Osteoblast (primary cell): ENCODE results near the gene MIF. TPM values are rescaled to one million over a fixed set of nuclear protein-coding genes. Genes with fewer than 3 reads are reported as not detected.
"Not testable (repeated sequence)": the region's sequence is repeated elsewhere in the genome, so short reads cannot be mapped to it uniquely, and the experiment has no call there.

Source experiments
- DNase-seq: peaks from one replicate; pipeline ENCODE4 v3.0.0; 2011; ENCODE audit warnings: low spot score, mixed read lengths; ENCODE audit not compliant: insufficient read length; ENCODE audit errors: missing footprints
- H2AFZ ChIP-seq: 2 replicates; pipeline ENCODE4 v1.6.0; 2011; ENCODE audit warnings: mild to moderate bottlenecking, low read length
- H3K27ac ChIP-seq: 2 replicates; pipeline ENCODE4 v1.5.1; 2011; ENCODE audit warnings: mild to moderate bottlenecking, low read depth, low read length, moderate library complexity
- H3K27me3 ChIP-seq: 2 replicates; pipeline ENCODE4 v1.6.0; 2012; ENCODE audit warnings: mild to moderate bottlenecking, control low read depth, inconsistent platforms, low read length, moderate library complexity; ENCODE audit not compliant: insufficient read depth
- H3K36me3 ChIP-seq: 2 replicates; pipeline ENCODE4 v1.5.1; 2011; ENCODE audit warnings: mild to moderate bottlenecking, low read length, control low read depth, moderate library complexity; ENCODE audit not compliant: insufficient read depth
- H3K4me1 ChIP-seq: 2 replicates; pipeline ENCODE4 v1.5.1; 2011; ENCODE audit warnings: mild to moderate bottlenecking, low read length, control low read depth, moderate library complexity; ENCODE audit not compliant: insufficient read depth
- H3K4me2 ChIP-seq: 2 replicates; pipeline ENCODE4 v1.6.0; 2011; ENCODE audit warnings: mild to moderate bottlenecking, low read length; ENCODE audit not compliant: insufficient read depth
- H3K4me3 ChIP-seq: fragments of 200-600 bp; sonication (generic); 3 replicates; pipeline ENCODE4 v1.5.1; 2012; ENCODE audit warnings: mild to moderate bottlenecking, low read length, inconsistent platforms; ENCODE audit not compliant: insufficient read depth
- H3K79me2 ChIP-seq: 2 replicates; pipeline ENCODE4 v1.6.0; 2012; ENCODE audit warnings: mild to moderate bottlenecking, low read length, control low read depth, inconsistent platforms; ENCODE audit not compliant: insufficient read depth
- H3K9me3 ChIP-seq: 2 replicates; pipeline ENCODE4 v1.5.1; 2011; ENCODE audit warnings: low read depth, low read length, control low read depth
- H4K20me1 ChIP-seq: 2 replicates; pipeline ENCODE4 v1.6.0; 2012; ENCODE audit warnings: mild to moderate bottlenecking, low read length, control low read depth; ENCODE audit not compliant: insufficient read depth
- total RNA-seq: library from RNA; depleted of rRNA; stranded (reverse); fragments of >200 nt; gene quantifications from 2 replicates; pipeline ENCODE4 v1.2.3, GENCODE V29; 2012
- TF ChIP-seq, protein P1 (sequence below): IDR thresholded peaks from 2 replicates; pipeline ENCODE4 v1.5.1; 2011; ENCODE audit warnings: mild to moderate bottlenecking, low read depth, low read length, moderate library complexity; ENCODE audit errors: extremely low read depth

Gene MIF
- total RNA-seq, 1 donor = 131 TPM

- H3K4me2 ChIP-seq = no peak overlapping the region
- H2AFZ ChIP-seq = no peak overlapping the region
- H3K36me3 ChIP-seq = no peaks in the 10 kb centered on the region
- no peak overlapping the region for H3K27ac ChIP-seq
- TF ChIP-seq, protein P1, sequence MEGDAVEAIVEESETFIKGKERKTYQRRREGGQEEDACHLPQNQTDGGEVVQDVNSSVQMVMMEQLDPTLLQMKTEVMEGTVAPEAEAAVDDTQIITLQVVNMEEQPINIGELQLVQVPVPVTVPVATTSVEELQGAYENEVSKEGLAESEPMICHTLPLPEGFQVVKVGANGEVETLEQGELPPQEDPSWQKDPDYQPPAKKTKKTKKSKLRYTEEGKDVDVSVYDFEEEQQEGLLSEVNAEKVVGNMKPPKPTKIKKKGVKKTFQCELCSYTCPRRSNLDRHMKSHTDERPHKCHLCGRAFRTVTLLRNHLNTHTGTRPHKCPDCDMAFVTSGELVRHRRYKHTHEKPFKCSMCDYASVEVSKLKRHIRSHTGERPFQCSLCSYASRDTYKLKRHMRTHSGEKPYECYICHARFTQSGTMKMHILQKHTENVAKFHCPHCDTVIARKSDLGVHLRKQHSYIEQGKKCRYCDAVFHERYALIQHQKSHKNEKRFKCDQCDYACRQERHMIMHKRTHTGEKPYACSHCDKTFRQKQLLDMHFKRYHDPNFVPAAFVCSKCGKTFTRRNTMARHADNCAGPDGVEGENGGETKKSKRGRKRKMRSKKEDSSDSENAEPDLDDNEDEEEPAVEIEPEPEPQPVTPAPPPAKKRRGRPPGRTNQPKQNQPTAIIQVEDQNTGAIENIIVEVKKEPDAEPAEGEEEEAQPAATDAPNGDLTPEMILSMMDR = no peak
- H3K27me3 ChIP-seq = no peaks in the 10 kb centered on the region
- H3K9me3 ChIP-seq = no peaks in the 10 kb centered on the region
- no peaks in the 10 kb centered on the region for H4K20me1 ChIP-seq
- peaks cover 6% of the 10 kb centered on the region for H3K4me1 ChIP-seq
- H3K79me2 ChIP-seq = no peaks in the 10 kb centered on the region
- no peak overlapping the region for H3K4me3 ChIP-seq
- DNase-seq = no peak
Measured at GRCh38 chr22:23912293-23912903, 18.2 kb downstream of the MIF start.

DNA sequence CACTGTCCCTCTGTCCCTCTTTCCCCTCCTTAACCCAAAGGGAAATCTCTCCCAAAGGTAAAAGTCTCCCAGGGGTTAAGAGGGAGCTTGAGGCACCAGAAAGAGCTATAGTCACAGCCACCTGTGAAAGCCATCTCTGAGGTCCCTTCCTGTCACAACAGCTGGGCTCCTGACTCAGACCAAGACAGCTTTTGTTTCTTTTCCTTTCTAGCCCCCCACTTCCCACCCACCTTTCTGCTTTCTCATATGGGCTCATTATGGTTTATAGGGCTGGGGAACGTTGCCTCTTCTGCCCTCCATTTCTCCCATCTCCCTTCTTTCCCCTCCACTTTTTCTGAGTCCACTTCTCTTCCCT is 19.1 kb downstream of the MIF start:
- H3K27ac ChIP-seq = peak overlapping the region; percentile 85
- TF ChIP-seq, protein P1 = no peak
- H3K4me3 ChIP-seq = peak overlapping the region; percentile 82
- peak overlapping the region; percentile 99 for H3K4me2 ChIP-seq
- no peaks in the 10 kb centered on the region for H3K27me3 ChIP-seq
- H3K4me1 ChIP-seq = peaks cover 6% of the 10 kb centered on the region
- H3K79me2 ChIP-seq = no peaks in the 10 kb centered on the region
- no peaks in the 10 kb centered on the region for H3K9me3 ChIP-seq
- peak overlapping the region; percentile 92 for H2AFZ ChIP-seq
- DNase-seq = no peak
- no peaks in the 10 kb centered on the region for H4K20me1 ChIP-seq
- H3K36me3 ChIP-seq = no peaks in the 10 kb centered on the region

GRCh38 chr22:23913661-23914353 is 19.6 kb downstream of the MIF start:
- peak overlapping the region; percentile 92 for H2AFZ ChIP-seq
- TF ChIP-seq, protein P1 = no peak
- H3K4me3 ChIP-seq = peak overlapping the region; percentile 82
- H3K4me1 ChIP-seq = peaks cover 6% of the 10 kb centered on the region
- H3K4me2 ChIP-seq = peak overlapping the region; percentile 99
- no peaks in the 10 kb centered on the region for H3K27me3 ChIP-seq
- peak; percentile 99 for DNase-seq
- no peaks in the 10 kb centered on the region for H3K9me3 ChIP-seq
- no peaks in the 10 kb centered on the region for H4K20me1 ChIP-seq
- H3K27ac ChIP-seq = peak overlapping the region; percentile 85
- H3K79me2 ChIP-seq = no peaks in the 10 kb centered on the region
- H3K36me3 ChIP-seq = no peaks in the 10 kb centered on the region

GRCh38 chr22:23915290-23915689 is 21.1 kb downstream of the MIF start:
- Histone ChIP-seq H3K4me1 (peaks cover 6% of the 10 kb centered on the region), H4K20me1 (no peaks in the 10 kb centered on the region), H3K27ac (no peak overlapping the region), H3K9me3 (no peaks in the 10 kb centered on the region), H3K27me3 (no peaks in the 10 kb centered on the region), H3K4me2 (no peak overlapping the region), H3K36me3 (no peaks in the 10 kb centered on the region), H3K4me3 (no peak overlapping the region), H3K79me2 (no peaks in the 10 kb centered on the region), H2AFZ (no peak overlapping the region)
- DNase-seq = no peak
- TF ChIP-seq, protein P1 = no peak

GRCh38 chr22:23920267-23920611 is 26.1 kb downstream of the MIF start:
- H3K4me3 ChIP-seq, H3K4me1 ChIP-seq, H3K79me2 ChIP-seq, H3K9me3 ChIP-seq, DNase-seq, H3K36me3 ChIP-seq, H2AFZ ChIP-seq, H3K27ac ChIP-seq, H4K20me1 ChIP-seq, H3K4me2 ChIP-seq, H3K27me3 ChIP-seq: not testable (repeated sequence)

DNA sequence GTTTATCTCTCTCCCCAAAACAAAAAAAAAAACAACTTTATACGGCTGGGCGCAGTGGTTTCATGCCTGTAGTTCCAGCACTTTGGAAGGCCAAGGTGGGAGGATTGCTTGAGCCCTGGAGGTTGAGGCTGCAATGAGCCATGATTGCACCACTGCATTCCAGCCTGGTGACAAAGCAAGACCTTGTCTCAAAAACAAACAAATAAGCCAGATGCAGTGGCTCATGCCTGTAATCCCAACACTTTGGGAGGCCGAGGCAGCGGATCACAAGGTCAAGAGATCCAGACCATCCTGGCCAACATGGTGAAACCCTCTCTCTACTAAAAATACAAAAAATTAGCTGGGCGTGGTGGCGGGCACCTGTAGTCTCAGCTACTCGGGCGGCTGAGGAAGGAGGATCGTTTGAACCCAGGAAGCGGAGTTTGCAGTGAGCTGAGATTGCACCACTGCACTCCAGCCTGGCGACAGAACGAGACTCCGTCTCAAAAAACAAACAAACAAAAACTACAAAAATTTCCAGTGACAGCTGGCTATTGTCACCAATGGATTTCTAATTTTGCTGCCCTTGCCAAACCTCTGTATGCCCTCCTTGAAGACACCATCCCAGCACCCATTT is 27.5 kb downstream of the MIF start:
- not testable (repeated sequence) for H3K4me1 ChIP-seq, H3K27ac ChIP-seq, H3K9me3 ChIP-seq, H3K36me3 ChIP-seq, DNase-seq, H3K4me2 ChIP-seq, H2AFZ ChIP-seq, H3K4me3 ChIP-seq, H3K27me3 ChIP-seq, H4K20me1 ChIP-seq, H3K79me2 ChIP-seq
